ENCODE data around the gene ZBED4.

Gene ZBED4

DNA sequence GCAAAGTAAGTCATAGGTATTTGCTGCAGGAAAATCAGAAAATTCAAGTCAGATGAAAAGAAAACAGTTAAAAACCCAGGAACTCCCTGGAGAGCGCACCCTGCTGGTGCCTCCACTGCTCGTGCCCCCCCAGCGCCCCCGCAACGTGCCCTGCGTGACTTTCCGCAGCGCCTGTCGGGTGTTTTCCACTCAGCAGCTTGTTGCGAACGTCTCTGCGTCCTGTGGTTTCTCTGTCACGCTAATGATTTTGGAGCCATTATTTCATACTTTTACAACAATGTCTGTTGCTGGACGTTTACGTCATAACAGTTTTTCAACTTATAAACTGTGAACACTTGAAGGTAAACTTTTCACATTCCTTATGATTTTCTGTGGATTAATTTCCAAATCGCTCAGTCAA is 69.8 kb downstream of the ZBED4 start:
- no peak overlapping the region for H2BK5ac ChIP-seq (ENCODE audit: low read length)
- H3K18ac ChIP-seq (ENCODE audit: low read length) = no peak overlapping the region
- peaks cover 7 to 11% of the 10 kb centered on the region in 2 donors for H3K4me1 ChIP-seq (ENCODE audit: control insufficient read depth in 2 of 2, insufficient read depth in 1 of 2, low read depth in 1 of 2, low read length in 2 of 2)
- no CpG with 5 or more reads among the region's 16 CpGs for WGBS, 2 donors (ENCODE audit: extremely low coverage in 2 of 2, insufficient read length in 2 of 2, insufficient replicate concordance in 1 of 2)
- DNase-seq (ENCODE audit: low spot score) = no peak
- H3K4me2 ChIP-seq (ENCODE audit: insufficient read depth, low read length, poor library complexity, severe bottlenecking) = no peak overlapping the region
- H2AFZ ChIP-seq (ENCODE audit: low read length) = no peak overlapping the region
- peak overlapping the region; percentile 49 for H3K14ac ChIP-seq (ENCODE audit: low read length)
- H3K23ac ChIP-seq (ENCODE audit: low read depth, low read length, poor library complexity) = no peak overlapping the region
- no peak overlapping the region for H4K91ac ChIP-seq (ENCODE audit: low read depth, low read length, poor library complexity)
- H3K4ac ChIP-seq (ENCODE audit: low read length) = no peak overlapping the region
- no peak overlapping the region for H4K8ac ChIP-seq (ENCODE audit: low read depth, low read length)
- H2BK12ac ChIP-seq (ENCODE audit: low read length) = no peak overlapping the region
- H2BK15ac ChIP-seq (ENCODE audit: low read length) = no peak overlapping the region
- H3K27me3 ChIP-seq (ENCODE audit: control insufficient read depth in 3 of 3, insufficient read depth in 3 of 3, low read depth in 1 of 3, low read length in 3 of 3) = no peaks in the 10 kb centered on the region
- H3K9me3 ChIP-seq (replicated peaks in 1 of 2; ENCODE audit: control insufficient read depth in 2 of 2, insufficient read depth in 1 of 2, low read depth in 1 of 2, low read length in 2 of 2) = peaks cover 0 to 3% of the 10 kb centered on the region in 2 donors
- no peak overlapping the region for H3K9ac ChIP-seq (ENCODE audit: low read depth, low read length, poor library complexity)
- H2BK120ac ChIP-seq (ENCODE audit: low read depth, low read length) = no peak overlapping the region
- no peak overlapping the region for H2AK5ac ChIP-seq (ENCODE audit: low read depth, low read length)
- H3K36me3 ChIP-seq (replicated peaks in 1 of 2; ENCODE audit: control insufficient read depth in 2 of 2, insufficient read depth in 2 of 2, low read length in 2 of 2) = peaks cover 18% of the 10 kb centered on the region in 2 donors
- H3K4me3 ChIP-seq (ENCODE audit: low read length in 2 of 2) = no peak overlapping the region
- H3K79me1 ChIP-seq (ENCODE audit: low read depth, low read length) = peaks cover 2% of the 10 kb centered on the region
- no peak overlapping the region for H3K27ac ChIP-seq (replicated peaks; ENCODE audit: low read length)

DNA sequence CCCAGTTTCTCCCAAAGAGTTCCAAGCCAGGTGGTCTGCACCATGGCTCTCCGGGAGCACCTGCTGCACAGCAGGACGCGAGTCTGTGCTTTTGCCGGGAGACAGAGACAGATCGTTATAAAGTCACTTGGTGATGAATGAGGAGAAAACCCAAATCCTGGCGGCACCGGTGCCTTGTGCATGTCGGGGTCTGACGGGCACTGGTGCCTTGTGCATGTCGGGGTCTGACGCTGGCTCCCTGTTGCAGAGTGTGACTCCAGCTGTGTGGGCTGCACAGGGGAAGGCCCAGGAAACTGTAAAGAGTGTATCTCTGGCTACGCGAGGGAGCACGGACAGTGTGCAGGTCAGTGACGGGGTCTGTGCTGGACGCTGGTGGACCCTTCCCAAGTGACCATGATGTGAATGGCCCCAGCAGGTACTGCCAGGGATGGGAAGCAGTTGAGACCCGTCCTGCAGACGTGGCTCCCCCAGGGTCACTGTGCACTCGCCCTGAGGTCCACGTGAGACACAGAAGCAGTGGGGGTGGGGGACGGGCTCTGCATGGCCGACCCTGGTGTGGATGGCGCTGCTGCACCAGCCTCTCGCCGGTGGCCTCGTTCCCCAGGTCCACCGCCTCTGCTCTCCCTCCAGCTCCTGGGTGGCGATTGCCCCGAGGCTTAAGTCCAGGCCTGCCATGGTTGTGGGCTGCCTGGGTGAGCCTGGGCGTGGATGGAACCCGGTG is 70.6 kb downstream of the ZBED4 start:
- no peak overlapping the region for H3K4ac ChIP-seq (ENCODE audit: low read length)
- no peak for DNase-seq (ENCODE audit: low spot score)
- H3K18ac ChIP-seq (ENCODE audit: low read length) = peak overlapping the region; percentile 22
- H3K79me1 ChIP-seq (ENCODE audit: low read depth, low read length) = peaks cover 3% of the 10 kb centered on the region
- no peak overlapping the region for H3K4me3 ChIP-seq (ENCODE audit: low read length in 2 of 2)
- H3K27ac ChIP-seq (replicated peaks; ENCODE audit: low read length) = no peak overlapping the region
- peaks cover 0 to 3% of the 10 kb centered on the region in 2 donors for H3K9me3 ChIP-seq (replicated peaks in 1 of 2; ENCODE audit: control insufficient read depth in 2 of 2, insufficient read depth in 1 of 2, low read depth in 1 of 2, low read length in 2 of 2)
- H2BK12ac ChIP-seq (ENCODE audit: low read length) = no peak overlapping the region
- no peaks in the 10 kb centered on the region for H3K27me3 ChIP-seq (ENCODE audit: control insufficient read depth in 3 of 3, insufficient read depth in 3 of 3, low read depth in 1 of 3, low read length in 3 of 3)
- H3K9ac ChIP-seq (ENCODE audit: low read depth, low read length, poor library complexity) = no peak overlapping the region
- H2BK15ac ChIP-seq (ENCODE audit: low read length) = no peak overlapping the region
- H4K8ac ChIP-seq (ENCODE audit: low read depth, low read length) = no peak overlapping the region
- no peak overlapping the region for H4K91ac ChIP-seq (ENCODE audit: low read depth, low read length, poor library complexity)
- no CpG with 5 or more reads among the region's 31 CpGs for WGBS, 2 donors (ENCODE audit: extremely low coverage in 2 of 2, insufficient read length in 2 of 2, insufficient replicate concordance in 1 of 2)
- peak overlapping the region; percentile 27 for H3K14ac ChIP-seq (ENCODE audit: low read length)
- H3K23ac ChIP-seq (ENCODE audit: low read depth, low read length, poor library complexity) = no peak overlapping the region
- no peak overlapping the region for H2BK120ac ChIP-seq (ENCODE audit: low read depth, low read length)
- H3K36me3 ChIP-seq (replicated peaks in 1 of 2; ENCODE audit: control insufficient read depth in 2 of 2, insufficient read depth in 2 of 2, low read length in 2 of 2) = peaks cover 18% of the 10 kb centered on the region in 2 donors
- H2BK5ac ChIP-seq (ENCODE audit: low read length) = no peak overlapping the region
- H3K4me1 ChIP-seq (ENCODE audit: control insufficient read depth in 2 of 2, insufficient read depth in 1 of 2, low read depth in 1 of 2, low read length in 2 of 2) = peaks cover 2 to 5% of the 10 kb centered on the region in 2 donors
- H2AFZ ChIP-seq (ENCODE audit: low read length) = no peak overlapping the region
- H3K4me2 ChIP-seq (ENCODE audit: insufficient read depth, low read length, poor library complexity, severe bottlenecking) = no peak overlapping the region
- H2AK5ac ChIP-seq (ENCODE audit: low read depth, low read length) = peak overlapping the region; percentile 74

DNA sequence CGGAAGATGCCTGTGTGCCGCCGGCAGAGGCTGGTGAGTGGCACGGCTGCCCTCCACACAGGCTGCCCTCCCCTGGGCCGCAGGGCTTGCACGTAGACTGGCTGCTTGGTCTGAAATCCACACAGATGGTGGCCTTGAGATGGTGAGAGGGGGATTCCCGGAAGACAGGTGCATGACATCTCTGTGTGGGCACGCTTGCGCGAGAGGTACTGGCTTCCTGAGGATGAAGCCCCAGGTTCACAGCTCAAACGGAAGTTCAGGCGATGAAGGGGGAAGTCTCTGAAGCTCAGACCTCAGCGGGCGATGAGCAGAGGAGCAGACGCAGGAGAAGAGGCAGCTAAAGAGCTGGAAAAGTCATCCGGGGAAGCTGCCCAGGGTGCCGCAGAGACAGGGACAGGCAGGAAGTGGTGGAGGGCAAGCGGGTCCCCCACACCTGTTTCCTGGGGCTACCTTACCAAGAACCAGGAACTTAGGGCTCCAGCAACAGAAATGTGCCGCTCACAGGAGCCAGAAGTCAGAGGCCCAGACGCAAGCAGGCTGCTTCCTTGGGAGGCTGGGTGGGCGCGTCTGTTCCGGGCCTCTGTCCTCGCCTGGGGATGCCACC is 72.0 kb downstream of the ZBED4 start:
- Histone ChIP-seq H2AK5ac (ENCODE audit: low read depth, low read length) (peak overlapping the region; percentile 24), H4K91ac (ENCODE audit: low read depth, low read length, poor library complexity) (no peak overlapping the region), H3K18ac (ENCODE audit: low read length) (no peak overlapping the region), H3K27ac (replicated peaks; ENCODE audit: low read length) (no peak overlapping the region), H3K79me1 (ENCODE audit: low read depth, low read length) (peaks cover 3% of the 10 kb centered on the region), H2AFZ (ENCODE audit: low read length) (no peak overlapping the region), H3K9ac (ENCODE audit: low read depth, low read length, poor library complexity) (no peak overlapping the region), H3K4me3 (ENCODE audit: low read length in 2 of 2) (no peak overlapping the region), H2BK12ac (ENCODE audit: low read length) (peak overlapping the region; percentile 10), H3K9me3 (replicated peaks in 1 of 2; ENCODE audit: control insufficient read depth in 2 of 2, insufficient read depth in 1 of 2, low read depth in 1 of 2, low read length in 2 of 2) (peaks cover 0 to 3% of the 10 kb centered on the region in 2 donors), H3K14ac (ENCODE audit: low read length) (no peak overlapping the region), H4K8ac (ENCODE audit: low read depth, low read length) (no peak overlapping the region), H3K36me3 (replicated peaks in 1 of 2; ENCODE audit: control insufficient read depth in 2 of 2, insufficient read depth in 2 of 2, low read length in 2 of 2) (peaks cover 12 to 14% of the 10 kb centered on the region in 2 donors), H2BK120ac (ENCODE audit: low read depth, low read length) (no peak overlapping the region), H3K4me1 (ENCODE audit: control insufficient read depth in 2 of 2, insufficient read depth in 1 of 2, low read depth in 1 of 2, low read length in 2 of 2) (peaks cover 3 to 5% of the 10 kb centered on the region in 2 donors), H3K27me3 (ENCODE audit: control insufficient read depth in 3 of 3, insufficient read depth in 3 of 3, low read depth in 1 of 3, low read length in 3 of 3) (peaks cover 0 to 10% (median 10%) of the 10 kb centered on the region in 3 experiments), H3K4me2 (ENCODE audit: insufficient read depth, low read length, poor library complexity, severe bottlenecking) (no peak overlapping the region), H3K23ac (ENCODE audit: low read depth, low read length, poor library complexity) (no peak overlapping the region), H3K4ac (ENCODE audit: low read length) (no peak overlapping the region), H2BK5ac (ENCODE audit: low read length) (no peak overlapping the region), H2BK15ac (ENCODE audit: low read length) (no peak overlapping the region)
- no CpG with 5 or more reads among the region's 24 CpGs for WGBS, 2 donors (ENCODE audit: extremely low coverage in 2 of 2, insufficient read length in 2 of 2, insufficient replicate concordance in 1 of 2)
- no peak for DNase-seq (ENCODE audit: low spot score)

GRCh38 chr22:49926916-49927315 is 73.3 kb downstream of the ZBED4 start:
- no peak overlapping the region for H3K14ac ChIP-seq (ENCODE audit: low read length)
- H2BK120ac ChIP-seq (ENCODE audit: low read depth, low read length) = no peak overlapping the region
- peaks cover 5 to 6% of the 10 kb centered on the region in 2 donors for H3K36me3 ChIP-seq (replicated peaks in 1 of 2; ENCODE audit: control insufficient read depth in 2 of 2, insufficient read depth in 2 of 2, low read length in 2 of 2)
- peaks cover 3 to 5% of the 10 kb centered on the region in 2 donors for H3K4me1 ChIP-seq (ENCODE audit: control insufficient read depth in 2 of 2, insufficient read depth in 1 of 2, low read depth in 1 of 2, low read length in 2 of 2)
- H2AFZ ChIP-seq (ENCODE audit: low read length) = peak overlapping the region; percentile 95
- H3K9me3 ChIP-seq (replicated peaks in 1 of 2; ENCODE audit: control insufficient read depth in 2 of 2, insufficient read depth in 1 of 2, low read depth in 1 of 2, low read length in 2 of 2) = no peaks in the 10 kb centered on the region
- no peak overlapping the region for H3K4me2 ChIP-seq (ENCODE audit: insufficient read depth, low read length, poor library complexity, severe bottlenecking)
- no CpG with 5 or more reads among the region's 18 CpGs for WGBS, 2 donors (ENCODE audit: extremely low coverage in 2 of 2, insufficient read length in 2 of 2, insufficient replicate concordance in 1 of 2)
- no peak for DNase-seq (ENCODE audit: low spot score)
- H3K4me3 ChIP-seq (ENCODE audit: low read length in 2 of 2) = no peak overlapping the region
- no peak overlapping the region for H2BK15ac ChIP-seq (ENCODE audit: low read length)
- no peak overlapping the region for H2BK12ac ChIP-seq (ENCODE audit: low read length)
- peaks cover 0 to 12% (median 10%) of the 10 kb centered on the region in 3 experiments for H3K27me3 ChIP-seq (ENCODE audit: control insufficient read depth in 3 of 3, insufficient read depth in 3 of 3, low read depth in 1 of 3, low read length in 3 of 3)
- H2AK5ac ChIP-seq (ENCODE audit: low read depth, low read length) = no peak overlapping the region
- peaks cover 3% of the 10 kb centered on the region for H3K79me1 ChIP-seq (ENCODE audit: low read depth, low read length)
- H3K9ac ChIP-seq (ENCODE audit: low read depth, low read length, poor library complexity) = peak overlapping the region; percentile 7
- H3K27ac ChIP-seq (replicated peaks; ENCODE audit: low read length) = peak overlapping the region; percentile 36
- H4K8ac ChIP-seq (ENCODE audit: low read depth, low read length) = no peak overlapping the region
- no peak overlapping the region for H2BK5ac ChIP-seq (ENCODE audit: low read length)
- peak overlapping the region; percentile 12 for H3K18ac ChIP-seq (ENCODE audit: low read length)
- no peak overlapping the region for H4K91ac ChIP-seq (ENCODE audit: low read depth, low read length, poor library complexity)
- H3K4ac ChIP-seq (ENCODE audit: low read length) = no peak overlapping the region
- no peak overlapping the region for H3K23ac ChIP-seq (ENCODE audit: low read depth, low read length, poor library complexity)

All from neuronal stem cell (in vitro differentiated cells).